ENCODE measurements around the gene KIAA1755. TPM values are rescaled to one million over a fixed set of nuclear protein-coding genes. Genes with fewer than 3 reads are reported as not detected.

Gene KIAA1755
- total and polyA plus RNA-seq, 2 of the 4 experiments (the other 2 are of a cell fraction): 2.5 to 5.1 TPM

DNA sequence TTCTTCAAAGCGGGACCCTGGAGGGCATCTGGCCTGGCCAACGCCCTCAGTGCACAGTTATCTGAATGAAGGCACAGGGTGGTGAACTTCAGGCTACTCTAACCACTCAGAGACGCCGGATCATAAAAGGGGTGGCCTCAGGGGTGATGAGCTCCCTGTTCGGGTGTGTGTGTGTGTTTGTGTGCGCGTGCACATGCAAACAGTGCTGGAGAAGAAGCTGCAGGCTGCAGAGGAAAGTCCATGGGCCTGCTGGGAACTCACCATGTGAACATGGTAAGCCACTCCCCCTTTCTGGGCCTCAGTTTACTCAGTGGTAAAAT lies 42.0 kb downstream of the KIAA1755 start:
- in situ Hi-C loops (cut with MboI; ENCODE audit: low sequenced_read_pairs): loop anchor here (5.0 kb wide), 1 partner anchor 51 kb away; the partner anchor contains the start of gene TGM2
- dilution Hi-C loops (cut with HindIII; ENCODE audit: low sequenced_read_pairs, unreplicated experiment): no loop called here
- H2AK5ac ChIP-seq (ENCODE audit: low read depth, low read length): peak overlapping the region; percentile 98
- DNase-seq (no peak), ATAC-seq (ENCODE audit: low read depth) (no peak)
- WGBS, 2 experiments (ENCODE audit: extremely low coverage in 2 of 2, insufficient read length in 1 of 2): 92% methylated on average over 5 of the region's 7 CpGs; no CpG with 5 or more reads in 1 of the 2 experiments
- TF ChIP-seq MXI1 (IDR thresholded peaks at IDR 0.05; ENCODE audit: borderline replicate concordance, low read depth, low read length): no peak
- no peak for TF ChIP-seq MAFK (IDR thresholded peaks at IDR 0.05; ENCODE audit: low read depth, low read length)
- TF ChIP-seq FOS (IDR thresholded peaks at IDR 0.05; ENCODE audit: low read depth, low read length): no peak
- H4K20me1 ChIP-seq (ENCODE audit: insufficient read depth, low read length): no peaks in the 10 kb centered on the region
- POLR2A ChIA-PET (ENCODE audit: unreplicated experiment): no interaction called here
- no peak overlapping the region for H3K4me3 ChIP-seq (ENCODE audit: insufficient read depth, low read depth, low read length)
- H3K9me1 ChIP-seq (ENCODE audit: insufficient read depth, low read length): peaks cover 18% of the 10 kb centered on the region; the same call in 1 of the 2 replicates
- peak overlapping the region; percentile 90 for H2AK9ac ChIP-seq (replicated peaks; ENCODE audit: low read depth, low read length, poor library complexity)
- peak overlapping the region; percentile 92 for H2BK20ac ChIP-seq (ENCODE audit: low read depth, low read length)
- H4K91ac ChIP-seq (ENCODE audit: insufficient read depth, low read depth, low read length): peak overlapping the region; percentile 97
- peak overlapping the region; percentile 90 to 94 for H4K8ac ChIP-seq (ENCODE audit: low read depth in 2 of 2, low read length in 2 of 2)
- BruUV-seq (replicated peaks): no TSS peak
- H3K14ac ChIP-seq (replicated peaks; ENCODE audit: low read depth, low read length): peak overlapping the region; percentile 98
- peak overlapping the region; percentile 83 for H3K56ac ChIP-seq (ENCODE audit: extremely low read depth, insufficient read depth, low read length)
- peak overlapping the region; percentile 91 for H3K18ac ChIP-seq (ENCODE audit: low read depth, low read length)
- CTCF ChIA-PET: interaction anchor here (1.2 to 4.0 kb wide), 3 partner anchors 146 to 161 kb away, joined by 3 to 27 read pairs (median 5); no protein-coding TSS in a partner anchor
- H2BK15ac ChIP-seq (ENCODE audit: low read depth, low read length): peak overlapping the region; percentile 98
- H2AFZ ChIP-seq (replicated peaks; ENCODE audit: low read length, poor library complexity): peak overlapping the region; percentile 28
- peak overlapping the region; percentile 97 for H2BK5ac ChIP-seq (ENCODE audit: low read depth, low read length, poor library complexity, severe bottlenecking)
- H3K79me1 ChIP-seq (ENCODE audit: low read depth in 1 of 2, low read length in 2 of 2): peaks cover 0 to 35% of the 10 kb centered on the region in 2 experiments; a peak in 2 of 4 replicates
- H3K23ac ChIP-seq (ENCODE audit: low read depth, low read length): peak overlapping the region; percentile 60
- peak overlapping the region; percentile 94 for H4K5ac ChIP-seq (ENCODE audit: low read depth, low read length)
- no peaks in the 10 kb centered on the region for H3K9me3 ChIP-seq (ENCODE audit: control insufficient read depth, insufficient read depth, low read length)
- H3K4me2 ChIP-seq (ENCODE audit: low read depth, low read length): no peak overlapping the region
- no peaks in the 10 kb centered on the region for H3K27me3 ChIP-seq (ENCODE audit: control insufficient read depth, insufficient read depth, low read length)
- H3K9ac ChIP-seq (ENCODE audit: low read depth, low read length): peak overlapping the region; percentile 66
- intact Hi-C loops (cut with micrococcal nuclease): no loop called here
- peak overlapping the region; percentile 99 for H2BK120ac ChIP-seq (ENCODE audit: low read depth, low read length)
- peaks cover 24% of the 10 kb centered on the region for H3K4me1 ChIP-seq (ENCODE audit: control insufficient read depth, insufficient read depth, low read length)
- H3K36me3 ChIP-seq (ENCODE audit: control insufficient read depth, insufficient read depth, low read length): no peaks in the 10 kb centered on the region
- H3K4ac ChIP-seq (ENCODE audit: low read depth, low read length): peak overlapping the region; percentile 99
- peak overlapping the region; percentile 93 for H3K27ac ChIP-seq (ENCODE audit: insufficient read depth, low read length)

Data from IMR-90 (cell line).